T-helper 2 cell (primary cell): Measurements from ENCODE around the gene GORASP1.

ENCODE experiments used
- DNase-seq, 5 experiments: peaks; one replicate each; pipeline versions ENCODE4 v3.0.0 to v3.0.0-alpha.2; 2012 to 2022

Gene GORASP1

GRCh38 chr3:39125841-39126500 is 18.5 kb upstream of the GORASP1 start:
- DNase-seq = no peak

- DNase-seq = no peak
Observed at GRCh38 chr3:39124876-39125840, 17.7 kb upstream of the GORASP1 start.

- DNase-seq = no peak
Observed at GRCh38 chr3:39122813-39123212, 15.4 kb upstream of the GORASP1 start.

GRCh38 chr3:39121621-39122020 is 14.2 kb upstream of the GORASP1 start:
- DNase-seq = no peak

GRCh38 chr3:39118931-39119660 is 11.7 kb upstream of the GORASP1 start:
- DNase-seq = no peak

- DNase-seq = no peak
Observed at GRCh38 chr3:39118079-39118478, 10.7 kb upstream of the GORASP1 start.

GRCh38 chr3:39115870-39116269 is 8.4 kb upstream of the GORASP1 start:
- no peak for DNase-seq

GRCh38 chr3:39114456-39114855 is 7.0 kb upstream of the GORASP1 start:
- DNase-seq = no peak

GRCh38 chr3:39113291-39113690 is 5.9 kb upstream of the GORASP1 start:
- DNase-seq = no peak

GRCh38 chr3:39112535-39112934 is 5.1 kb upstream of the GORASP1 start:
- no peak for DNase-seq

GRCh38 chr3:39112113-39112512 is 4.7 kb upstream of the GORASP1 start:
- no peak for DNase-seq

GRCh38 chr3:39110041-39110639 is 2.7 kb upstream of the GORASP1 start:
- no peak for DNase-seq

- DNase-seq = no peak
Observed at GRCh38 chr3:39109086-39109485, 1.7 kb upstream of the GORASP1 start.

- peak in 2 of 5 experiments; percentile 69 to 86 for DNase-seq
Observed at GRCh38 chr3:39108200-39108710, 828 bp upstream of the GORASP1 start.

- peak in 1 of 5 experiments; percentile 25 for DNase-seq
Observed at GRCh38 chr3:39106851-39107387, 508 bp downstream of the GORASP1 start.

GRCh38 chr3:39106281-39106811 is 1.1 kb downstream of the GORASP1 start:
- peak in 1 of 5 experiments; percentile 10 for DNase-seq

- no peak for DNase-seq
Observed at GRCh38 chr3:39105687-39106063, 1.8 kb downstream of the GORASP1 start.

- peak in 1 of 5 experiments; percentile 15 for DNase-seq
Observed at GRCh38 chr3:39104961-39105686, 2.3 kb downstream of the GORASP1 start.

- no peak for DNase-seq
Observed at GRCh38 chr3:39103791-39104552, 3.5 kb downstream of the GORASP1 start.

GRCh38 chr3:39103324-39103693 is 4.1 kb downstream of the GORASP1 start:
- DNase-seq = peak in 1 of 5 experiments; percentile 43
